MM.1S (cell line): ENCODE results near the gene CBX8.

Experiments
- EZH2 ChIP-seq: fragments of 300-600 bp; sonication (generic); optimal IDR thresholded peaks from 2 replicates; pipeline ENCODE3; 2017; ENCODE audit warnings: low read depth, mild to moderate bottlenecking, antibody characterized with exemption, low read length, mixed read lengths
- EZH2phosphoT487 ChIP-seq: fragments of 300-600 bp; sonication (generic); IDR thresholded peaks from 2 replicates; pipeline ENCODE4 v1.6.1; 2018; ENCODE audit warnings: antibody characterized with exemption, low read length
- TF ChIP-seq, protein P1 (sequence below): fragments of 300-600 bp; sonication (generic); IDR thresholded peaks from 2 replicates; pipeline ENCODE4 v1.5.1; 2016; ENCODE audit warnings: antibody characterized with exemption, low read length, mixed read lengths

DNA sequence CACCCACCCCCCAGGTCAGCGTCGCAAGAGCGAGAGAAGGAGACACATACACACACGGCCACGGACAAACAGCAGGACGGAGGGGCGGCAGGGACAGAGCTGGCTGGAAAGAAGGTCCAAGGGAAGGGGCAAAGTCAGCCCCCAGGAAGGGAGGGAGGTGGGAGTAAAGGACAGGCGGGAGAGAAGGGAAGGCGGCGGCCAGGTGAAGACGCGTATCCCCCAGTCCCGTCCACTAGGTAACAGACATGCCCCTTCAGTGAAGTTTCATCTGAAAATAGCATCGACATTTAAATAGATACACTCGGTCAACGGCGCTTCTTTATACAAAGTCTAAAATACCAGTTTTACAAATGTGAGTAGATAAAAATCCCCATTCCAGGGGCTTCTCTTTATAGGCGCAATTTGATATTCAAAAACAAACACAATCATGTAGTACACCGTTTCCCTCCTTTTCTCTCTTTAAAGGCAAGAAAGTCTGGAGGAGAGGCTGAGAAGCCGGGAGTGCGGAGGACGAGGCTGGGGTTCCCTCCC lies 4.5 kb downstream of the CBX8 start:
- TF ChIP-seq, protein P1, sequence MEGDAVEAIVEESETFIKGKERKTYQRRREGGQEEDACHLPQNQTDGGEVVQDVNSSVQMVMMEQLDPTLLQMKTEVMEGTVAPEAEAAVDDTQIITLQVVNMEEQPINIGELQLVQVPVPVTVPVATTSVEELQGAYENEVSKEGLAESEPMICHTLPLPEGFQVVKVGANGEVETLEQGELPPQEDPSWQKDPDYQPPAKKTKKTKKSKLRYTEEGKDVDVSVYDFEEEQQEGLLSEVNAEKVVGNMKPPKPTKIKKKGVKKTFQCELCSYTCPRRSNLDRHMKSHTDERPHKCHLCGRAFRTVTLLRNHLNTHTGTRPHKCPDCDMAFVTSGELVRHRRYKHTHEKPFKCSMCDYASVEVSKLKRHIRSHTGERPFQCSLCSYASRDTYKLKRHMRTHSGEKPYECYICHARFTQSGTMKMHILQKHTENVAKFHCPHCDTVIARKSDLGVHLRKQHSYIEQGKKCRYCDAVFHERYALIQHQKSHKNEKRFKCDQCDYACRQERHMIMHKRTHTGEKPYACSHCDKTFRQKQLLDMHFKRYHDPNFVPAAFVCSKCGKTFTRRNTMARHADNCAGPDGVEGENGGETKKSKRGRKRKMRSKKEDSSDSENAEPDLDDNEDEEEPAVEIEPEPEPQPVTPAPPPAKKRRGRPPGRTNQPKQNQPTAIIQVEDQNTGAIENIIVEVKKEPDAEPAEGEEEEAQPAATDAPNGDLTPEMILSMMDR = no peak
- TF ChIP-seq EZH2 (no peak), EZH2phosphoT487 (no peak)
